ENCODE results near the gene CCDC88C. TPM values are rescaled to one million over a fixed set of nuclear protein-coding genes. Genes with fewer than 3 reads are reported as not detected.

Gene CCDC88C
- total RNA-seq, 2 experiments from 2014 or later = 137 to 253 TPM

DNA sequence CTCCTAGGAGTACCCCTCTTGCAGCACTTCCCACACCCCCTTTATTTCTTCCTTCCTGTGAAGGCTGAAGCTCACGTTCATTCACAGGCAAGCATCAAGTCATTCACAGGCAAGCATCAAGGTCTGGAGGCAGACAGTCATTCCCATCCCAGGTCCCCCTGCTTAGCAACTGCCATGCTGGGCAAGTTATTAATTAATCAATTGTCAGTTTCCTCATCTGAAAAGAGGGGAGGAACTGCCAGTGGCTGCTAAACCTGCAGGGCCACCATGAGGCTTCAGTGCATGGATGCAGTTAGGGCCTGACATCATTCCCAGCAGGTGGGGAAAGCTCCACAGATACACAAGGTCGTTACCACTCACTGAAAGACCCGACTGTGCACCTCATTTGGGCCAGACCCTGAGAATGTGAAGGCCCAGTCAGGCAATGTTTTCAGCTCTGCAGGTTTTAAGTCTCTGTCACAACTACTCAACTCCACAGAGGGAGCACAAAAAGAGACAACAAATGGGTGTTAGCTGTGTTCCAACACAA lies 88.1 kb downstream of the CCDC88C start:
- no TSS peak for BruUV-seq (replicated peaks)
- POLR2A ChIA-PET = interaction anchor here (1.6 kb wide), 1 partner anchor 26 kb away, joined by 5 read pairs; no protein-coding TSS in a partner anchor

DNA sequence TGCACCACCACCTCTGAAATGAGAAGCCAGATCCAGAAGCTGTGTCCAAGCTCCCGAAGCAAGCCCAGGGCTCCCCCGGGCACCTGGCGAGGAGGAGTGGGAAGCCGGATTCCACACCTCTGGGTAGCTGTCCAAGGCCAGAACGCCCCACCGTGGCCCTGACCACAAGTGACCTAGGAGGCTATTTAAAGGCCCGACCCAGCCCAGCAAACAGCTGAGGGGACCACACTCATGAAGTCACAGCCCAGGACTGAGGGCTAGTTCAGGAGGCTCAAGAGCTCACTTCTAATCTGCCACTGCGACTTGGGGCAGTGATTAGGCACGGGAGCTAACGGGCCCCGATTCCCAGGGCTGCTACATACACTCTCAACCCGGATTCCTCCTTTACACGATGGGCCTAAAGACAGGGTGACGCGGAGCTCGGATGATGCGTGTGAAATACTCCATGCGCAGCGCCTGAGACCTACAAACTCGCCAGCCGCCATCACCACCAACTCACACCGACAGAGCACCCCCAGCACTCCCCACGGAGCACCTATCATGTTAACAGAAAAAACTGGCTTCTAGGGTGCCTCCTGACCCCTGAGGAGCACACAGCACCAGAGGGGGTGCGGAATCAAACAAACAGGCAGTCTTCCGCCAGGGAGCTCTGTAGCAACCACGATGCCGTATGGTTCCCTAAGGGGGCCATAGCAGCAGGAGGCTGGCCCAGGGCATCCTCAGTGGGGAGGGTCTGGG lies 89.1 kb downstream of the CCDC88C start:
- H3K36me3 ChIP-seq (ENCODE audit: insufficient read depth, low read length) = peaks cover 96% of the 10 kb centered on the region
- H3K9me3 ChIP-seq (ENCODE audit: low read length) = no peaks in the 10 kb centered on the region
- H3K4me1 ChIP-seq (ENCODE audit: insufficient read depth, low read length, poor library complexity, severe bottlenecking) = peaks cover 34% of the 10 kb centered on the region
- no peaks in the 10 kb centered on the region for H3K9me2 ChIP-seq (ENCODE audit: insufficient read depth, low read length)
- H3K4me3 ChIP-seq (ENCODE audit: low read depth, low read length, poor library complexity, severe bottlenecking) = no peak overlapping the region
- no peak overlapping the region for H3K4me2 ChIP-seq (ENCODE audit: low read length)
- TF ChIP-seq EZH2phosphoT487 (IDR thresholded peaks at IDR 0.05; ENCODE audit: borderline replicate concordance, low read depth, low read length) = no peak
- TF ChIP-seq CTCF (conservative IDR thresholded peaks at IDR 0.05; ENCODE audit: low read length) = no peak
- H4K20me1 ChIP-seq (ENCODE audit: insufficient read depth, low read length) = peaks cover 6% of the 10 kb centered on the region; the same call in 1 of the 2 replicates
- CTCF ChIA-PET (ENCODE audit: unreplicated experiment) = interaction anchor here (0.9 kb wide), 1 partner anchor 18 kb away, joined by 3 read pairs; no protein-coding TSS in a partner anchor
- H3K79me2 ChIP-seq (ENCODE audit: insufficient read depth, low read depth, low read length) = peaks cover 11% of the 10 kb centered on the region; the same call in 1 of the 2 replicates
- H3K27ac ChIP-seq (ENCODE audit: low read depth, low read length, poor library complexity, severe bottlenecking) = no peak overlapping the region
- POLR2A ChIA-PET = interaction anchor here (1.2 to 1.6 kb wide), 2 partner anchors 19 to 27 kb away, joined by 3 to 5 read pairs; no protein-coding TSS in a partner anchor
- intact Hi-C loops (cut with micrococcal nuclease; ENCODE audit: unreplicated experiment) = no loop called here
- no peak overlapping the region for H2AFZ ChIP-seq (ENCODE audit: low read length)
- no TSS peak for BruUV-seq (replicated peaks)
- DNase-seq (ENCODE audit: low spot score) = no peak

More for the DNA sequence above, 88.1 kb downstream of the CCDC88C start:
- TF ChIP-seq CTCF (conservative IDR thresholded peaks at IDR 0.05; ENCODE audit: low read length) = no peak
- no peak for TF ChIP-seq EZH2phosphoT487 (IDR thresholded peaks at IDR 0.05; ENCODE audit: borderline replicate concordance, low read depth, low read length)
- no peaks in the 10 kb centered on the region for H3K9me2 ChIP-seq (ENCODE audit: insufficient read depth, low read length)
- H3K79me2 ChIP-seq (ENCODE audit: insufficient read depth, low read depth, low read length) = peaks cover 7% of the 10 kb centered on the region; the same call in 1 of the 2 replicates
- no peak overlapping the region for H2AFZ ChIP-seq (ENCODE audit: low read length)
- no peak overlapping the region for H3K4me3 ChIP-seq (ENCODE audit: low read depth, low read length, poor library complexity, severe bottlenecking)
- no peak for DNase-seq (ENCODE audit: low spot score)
- H3K27ac ChIP-seq (ENCODE audit: low read depth, low read length, poor library complexity, severe bottlenecking) = peak overlapping the region; percentile 1
- H3K4me2 ChIP-seq (ENCODE audit: low read length) = no peak overlapping the region
- H3K36me3 ChIP-seq (ENCODE audit: insufficient read depth, low read length) = peaks cover 98% of the 10 kb centered on the region
- H4K20me1 ChIP-seq (ENCODE audit: insufficient read depth, low read length) = peaks cover 6% of the 10 kb centered on the region; the same call in 1 of the 2 replicates
- CTCF ChIA-PET (ENCODE audit: unreplicated experiment) = no interaction called here
- peaks cover 34% of the 10 kb centered on the region for H3K4me1 ChIP-seq (ENCODE audit: insufficient read depth, low read length, poor library complexity, severe bottlenecking)
- H3K9me3 ChIP-seq (ENCODE audit: low read length) = no peaks in the 10 kb centered on the region
- intact Hi-C loops (cut with micrococcal nuclease; ENCODE audit: unreplicated experiment) = no loop called here

Data from OCI-LY7 (cell line).